Stimulated activated CD4-positive, alpha-beta T cell treated with anti-CD3 and anti-CD28 coated beads, Interleukin-2, amount 100 ng/mL, for 4 hours (primary cell): ENCODE measurements around the gene HES2.
"Not testable (repeated sequence)": the region's sequence is repeated elsewhere in the genome, so short reads cannot be mapped to it uniquely, and the experiment has no call there.

Experiments used
- DNase-seq: peaks from one replicate; pipeline ENCODE4 v3.0.0-alpha.2; 2020; ENCODE audit warnings: low read depth

The HES2 gene

GRCh38 chr1:6386371-6386949, 33.3 kb downstream of the HES2 start:
- DNase-seq = no peak

- no peak for DNase-seq
Measured at GRCh38 chr1:6385488-6386191, 34.1 kb downstream of the HES2 start.

DNA sequence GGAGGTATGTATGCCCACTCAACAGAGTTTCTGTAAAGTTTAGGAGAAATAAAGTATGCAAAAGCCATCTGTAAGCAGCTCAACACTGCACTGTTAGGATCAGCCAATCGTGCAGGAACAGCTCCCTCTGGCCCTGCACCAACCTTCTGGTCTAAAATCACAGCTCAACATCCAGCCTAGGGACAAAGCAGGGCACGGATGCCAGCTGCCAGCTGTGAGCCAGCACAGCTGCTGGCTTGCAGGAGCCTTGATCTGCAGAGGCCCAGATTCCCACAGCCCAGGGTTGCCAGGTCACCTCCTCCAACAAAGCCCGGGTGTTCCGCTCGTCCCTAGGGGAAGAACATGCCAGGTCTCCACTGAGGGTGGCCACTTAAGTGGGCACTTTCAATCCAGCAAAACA, 34.8 kb downstream of the HES2 start:
- no peak for DNase-seq

DNA sequence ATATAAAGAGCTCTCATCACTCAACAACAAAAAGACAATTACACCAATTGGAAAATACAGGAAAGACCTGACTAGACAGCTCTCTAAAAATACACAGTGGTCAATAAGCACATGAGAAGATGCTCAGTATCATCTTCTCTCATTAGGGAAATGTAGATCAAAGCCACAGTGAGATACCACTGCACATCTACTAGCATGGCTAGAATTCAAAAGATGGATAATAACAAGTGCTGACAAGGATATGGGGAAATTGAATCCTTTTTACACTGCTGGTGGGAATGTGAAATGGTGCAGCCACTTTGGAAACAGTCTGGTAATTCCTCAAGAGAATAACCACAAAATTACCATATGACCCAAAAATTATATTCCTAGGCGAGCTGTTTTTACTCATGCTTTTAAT, 35.6 kb downstream of the HES2 start:
- DNase-seq = no peak

DNA sequence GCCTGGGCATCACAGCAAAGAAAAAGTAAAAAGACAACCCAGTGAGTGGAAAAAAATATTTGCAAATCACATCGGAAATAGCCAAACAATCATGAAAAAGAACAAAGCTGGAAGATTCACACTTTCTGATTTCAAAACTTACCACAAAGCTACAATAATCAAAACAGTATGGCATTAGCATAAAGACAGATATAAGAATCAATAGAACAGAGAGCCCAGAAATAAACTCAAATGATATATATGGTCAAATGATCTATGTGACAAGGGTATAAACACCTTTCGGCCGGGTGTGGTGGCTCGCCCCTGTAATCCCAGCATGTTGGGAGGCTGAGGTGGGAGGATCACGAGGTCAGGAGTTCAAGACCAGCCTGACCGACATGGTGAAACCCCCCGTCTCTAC, 39.7 kb downstream of the HES2 start:
- no peak for DNase-seq

GRCh38 chr1:6378096-6378746, 41.5 kb downstream of the HES2 start:
- DNase-seq = no peak

DNA sequence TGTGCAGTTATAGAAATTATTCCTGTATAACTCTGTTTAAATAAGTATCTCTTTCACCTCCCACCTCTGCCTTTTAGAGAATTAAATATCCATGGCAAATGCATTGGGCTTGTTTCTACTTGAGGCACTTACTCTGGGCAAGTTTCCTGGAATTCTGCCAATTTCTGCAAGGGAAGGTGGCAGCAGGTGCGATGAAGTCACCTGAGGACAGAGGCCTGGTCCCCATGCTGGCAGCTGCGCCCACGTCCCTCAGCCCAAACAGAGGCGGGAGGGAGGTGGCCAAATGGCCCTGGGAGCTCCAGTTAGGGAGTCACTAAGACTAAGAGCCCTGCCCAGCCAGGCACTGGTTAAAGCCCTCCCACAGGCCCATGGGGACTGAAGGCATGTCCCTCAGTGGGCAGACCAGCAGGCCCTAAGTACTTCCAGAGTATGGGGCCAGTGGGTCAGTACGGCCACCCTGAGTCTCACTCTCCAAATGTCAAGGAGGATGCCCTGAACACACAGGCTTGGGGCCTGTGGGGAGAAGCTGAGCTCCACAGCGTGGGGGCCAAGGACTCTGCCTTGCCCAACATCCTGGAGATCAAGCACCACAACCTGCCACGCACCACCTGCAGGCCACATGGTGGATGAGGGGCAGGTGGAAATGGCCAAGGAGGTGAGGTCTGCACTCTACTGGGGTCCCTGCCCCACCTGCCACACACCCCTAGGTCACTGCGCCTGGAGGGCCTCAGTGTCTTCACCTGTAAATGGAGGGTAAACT, 45.6 kb downstream of the HES2 start:
- DNase-seq = no peak

- DNase-seq = not testable (repeated sequence)
Measured at GRCh38 chr1:6372236-6372635, 47.5 kb downstream of the HES2 start.

- DNase-seq = no peak
Measured at GRCh38 chr1:6370006-6370405, 49.7 kb downstream of the HES2 start.

DNA sequence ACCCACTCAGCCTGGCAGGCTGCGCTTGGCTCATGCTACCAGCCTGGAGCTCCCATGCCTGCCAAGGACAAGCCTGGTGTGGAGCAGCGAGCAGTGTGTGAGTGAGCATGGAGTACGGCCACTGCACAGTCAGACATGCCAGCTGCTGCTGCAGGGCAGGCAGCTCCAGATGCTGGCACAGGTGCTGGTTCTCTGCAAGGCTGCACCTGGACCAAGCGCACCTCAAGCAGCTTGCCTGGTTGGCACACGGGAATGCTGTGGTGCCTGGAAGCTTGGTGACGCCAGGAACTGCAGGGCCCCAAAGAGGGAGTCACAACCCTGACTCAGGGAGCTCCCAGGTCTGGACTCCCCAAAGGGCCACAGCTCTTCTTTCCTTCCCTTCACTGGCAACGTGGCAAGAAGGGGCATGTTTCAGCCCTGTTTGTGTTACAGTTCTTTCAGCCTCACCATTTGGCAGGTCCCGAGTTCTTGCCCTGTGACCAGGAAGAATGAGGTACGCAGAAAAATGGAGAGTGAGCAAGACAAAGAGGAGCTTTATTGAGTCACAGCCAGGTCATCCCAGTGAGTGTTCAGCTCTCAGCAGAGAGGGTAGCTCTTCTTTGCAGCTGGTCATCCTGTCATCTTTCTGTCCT, 52.2 kb downstream of the HES2 start:
- no peak for DNase-seq

- DNase-seq = peak; percentile 18
Measured at GRCh38 chr1:6365047-6365446, 54.7 kb downstream of the HES2 start.

DNA sequence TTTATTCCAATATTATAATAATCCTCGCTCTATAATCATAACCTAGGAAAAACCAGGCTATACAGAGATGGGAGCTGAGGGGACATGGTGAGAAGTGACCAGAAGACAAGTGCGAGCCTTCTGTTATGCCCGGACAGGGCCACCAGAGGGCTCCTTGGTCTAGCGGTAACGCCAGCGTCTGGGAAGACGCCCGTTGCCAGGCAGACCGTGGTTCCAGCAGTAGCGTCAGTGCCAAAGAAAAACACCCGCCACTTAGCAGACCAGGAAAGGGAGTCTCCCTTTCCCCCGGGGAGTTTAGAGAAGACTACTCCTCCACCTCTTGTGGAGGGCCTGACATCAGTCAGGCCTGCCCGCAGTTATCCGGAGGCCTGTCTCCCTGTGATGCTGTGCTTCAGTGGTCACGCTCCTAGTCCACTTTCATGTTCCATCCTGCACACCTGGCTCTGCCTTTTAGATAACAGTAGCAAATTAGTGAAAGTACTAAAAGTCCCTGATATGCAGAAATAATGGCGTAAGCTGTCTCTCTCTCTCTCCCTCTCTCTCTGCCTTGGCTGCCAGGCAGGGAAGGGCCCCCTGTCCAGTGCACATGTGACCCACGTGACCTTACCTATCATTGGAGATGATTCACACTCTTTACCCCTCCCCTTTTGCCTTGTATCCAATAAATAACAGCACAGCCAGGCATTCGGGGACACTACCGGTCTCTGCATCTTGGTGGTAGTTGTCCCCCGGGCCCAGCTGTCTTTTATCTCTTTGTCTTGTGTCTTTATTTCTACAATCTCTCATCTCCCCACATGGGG, 56.4 kb downstream of the HES2 start:
- DNase-seq = not testable (repeated sequence)
